ENCODE results near the gene RIPK3. TPM values are rescaled to one million over a fixed set of nuclear protein-coding genes. Genes with fewer than 3 reads are reported as not detected.
"Not testable (repeated sequence)": the region's sequence is repeated elsewhere in the genome, so short reads cannot be mapped to it uniquely, and the experiment has no call there.

RIPK3 gene
- 0.68 TPM for total RNA-seq

DNA sequence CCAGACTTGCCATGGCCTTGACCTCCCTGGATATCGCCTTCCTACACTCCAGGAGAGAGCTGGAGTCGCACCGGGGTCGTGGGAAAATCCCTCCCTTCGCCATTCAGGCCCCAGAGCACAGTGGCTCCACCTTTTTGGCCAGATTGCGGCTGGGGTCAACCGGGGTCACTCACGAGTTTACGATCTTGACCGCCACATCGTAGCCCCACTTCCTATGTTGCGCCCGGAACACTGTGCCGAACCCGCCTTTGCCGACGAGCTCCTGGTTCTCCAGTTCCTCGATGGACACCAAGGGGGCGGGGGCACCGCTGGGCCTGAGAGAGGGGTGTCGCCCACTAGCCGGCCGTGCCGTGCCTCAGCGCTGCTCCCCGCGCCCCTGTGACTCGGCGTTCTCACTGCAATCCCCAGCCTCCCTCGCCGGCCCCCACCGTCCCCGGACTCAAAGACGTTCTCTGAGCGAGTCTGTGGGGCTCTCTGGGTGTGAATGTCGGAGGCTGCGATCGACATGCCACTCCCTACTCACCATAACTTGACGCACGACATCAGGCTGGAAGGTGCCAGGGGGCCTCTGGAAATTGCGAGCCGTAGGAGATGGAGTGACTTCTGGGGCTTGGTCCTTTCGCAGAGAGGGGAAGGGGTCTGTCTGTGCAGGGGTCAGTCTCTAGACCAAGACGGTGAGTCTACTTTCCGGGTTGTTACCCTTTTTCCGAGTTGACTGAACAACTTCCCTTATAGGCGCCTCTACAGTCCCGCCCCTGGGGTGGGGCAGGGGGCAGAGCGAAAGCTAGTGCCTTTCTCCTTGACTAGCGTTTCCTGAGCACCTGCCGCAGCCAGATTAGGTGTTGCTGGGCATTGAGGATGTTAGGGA lies at the start of gene RIPK3:
Gene RIPK3, minus strand, starts transcription at position 708 of the 868 bp plus-strand sequence. Its CDS starts 165 bp downstream, at position 543.
- DNase-seq (ENCODE audit: low spot score) (peak; percentile 58), ATAC-seq (peak; percentile 27)

DNA sequence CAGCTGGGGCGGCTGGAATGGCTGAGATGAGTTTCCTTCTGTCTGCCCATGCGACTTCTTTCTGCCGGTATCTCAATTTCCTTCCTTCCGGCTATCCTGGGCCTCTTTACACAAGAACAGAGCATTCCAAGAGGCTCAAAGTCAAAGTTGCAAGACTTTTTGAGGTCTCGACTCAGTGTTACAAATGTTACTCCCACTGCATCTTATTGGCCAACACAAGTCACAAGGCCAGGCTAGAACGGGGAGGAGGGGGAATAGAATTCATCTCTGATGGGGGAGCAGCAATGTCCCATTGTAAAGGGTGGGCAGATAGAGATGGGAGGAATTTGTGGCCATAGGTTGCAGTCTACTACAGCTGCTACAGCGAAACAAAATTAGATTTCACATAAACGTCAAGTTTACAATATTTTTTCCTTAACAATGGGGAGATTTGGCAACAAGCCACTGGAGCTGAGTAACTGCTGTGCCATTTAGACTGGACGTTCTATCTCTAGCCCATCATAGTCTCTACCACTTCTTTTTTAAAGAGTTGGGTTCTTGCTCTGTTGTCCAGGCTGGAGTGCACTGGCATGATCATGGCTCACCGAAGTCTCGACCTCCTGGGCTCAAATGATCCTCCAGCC lies 49.5 kb upstream of the RIPK3 start:
- ATAC-seq = peak; percentile 7
- DNase-seq (ENCODE audit: low spot score) = no peak

DNA sequence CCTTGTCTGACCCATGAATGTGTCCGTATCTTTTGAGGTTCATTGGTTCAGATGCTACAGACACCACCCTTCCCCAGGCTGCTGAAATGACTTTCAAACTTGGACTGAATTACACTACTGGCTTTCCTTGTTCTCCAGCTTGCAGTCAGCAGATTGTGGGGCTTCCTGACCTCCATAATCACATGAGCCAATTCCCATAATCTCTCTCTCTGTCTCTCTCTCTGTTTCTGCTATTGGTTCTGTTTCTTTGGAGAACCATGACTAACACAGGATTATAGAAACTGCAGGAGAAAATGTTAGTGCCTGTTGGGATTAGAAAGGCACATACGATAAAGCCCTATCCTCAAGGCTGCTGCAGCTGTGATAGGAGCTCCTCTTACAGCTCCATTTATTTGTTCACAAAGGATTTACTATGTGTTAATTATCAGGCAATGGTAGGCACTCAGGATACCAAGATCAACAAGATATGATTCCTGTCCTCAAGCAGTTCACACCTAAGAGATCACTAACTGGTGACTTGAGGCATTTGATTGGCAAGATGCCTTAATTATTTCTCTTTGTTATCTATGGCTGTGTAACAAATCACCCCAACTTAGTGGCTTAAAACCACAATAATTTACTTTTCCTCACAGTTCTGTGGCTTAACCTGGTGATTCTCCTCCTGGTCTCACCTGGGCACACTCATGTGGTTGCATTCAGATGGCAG lies 48.8 kb upstream of the RIPK3 start:
- ATAC-seq = no peak
- no peak for DNase-seq (ENCODE audit: low spot score)

DNA sequence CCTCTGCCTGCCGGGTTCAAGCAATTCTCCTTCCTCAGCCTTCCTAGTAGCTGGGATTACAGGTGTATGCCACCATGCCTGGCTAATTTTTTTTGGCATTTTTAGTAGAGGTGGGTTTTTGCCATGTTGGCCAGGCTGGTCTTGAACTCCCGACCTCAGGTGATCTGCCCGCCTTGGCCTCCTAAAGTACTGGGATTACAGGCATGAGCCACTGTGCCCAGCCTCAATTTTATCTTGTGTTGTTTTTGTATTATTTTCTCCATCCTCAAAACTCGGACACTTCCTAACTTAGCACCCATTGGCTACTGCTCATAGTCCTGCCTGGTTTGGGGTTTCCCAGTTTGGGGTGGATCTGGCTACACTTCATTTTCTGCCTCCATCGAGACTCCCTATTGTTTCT lies 47.8 kb upstream of the RIPK3 start:
- not testable (repeated sequence) for ATAC-seq

DNA sequence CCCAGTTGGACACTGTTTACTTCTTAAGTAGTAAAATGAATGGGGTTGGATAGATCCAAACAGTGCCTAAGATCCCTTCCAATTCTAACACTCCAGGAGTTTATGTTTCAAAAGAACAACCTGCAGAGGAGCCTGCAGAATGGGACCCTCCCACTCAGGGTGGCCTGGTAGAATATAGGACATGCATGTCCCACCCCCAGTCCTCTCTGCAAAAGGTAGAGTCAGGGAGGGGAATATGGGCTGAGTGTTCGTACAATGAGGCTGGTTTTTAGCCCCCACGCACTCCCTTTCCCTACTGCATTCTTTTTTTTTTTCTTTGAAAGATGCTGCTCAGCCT lies 47.2 kb upstream of the RIPK3 start:
- DNase-seq (ENCODE audit: low spot score) (no peak), ATAC-seq (no peak)

More for the DNA sequence above, 47.8 kb upstream of the RIPK3 start:
- DNase-seq (ENCODE audit: low spot score) = not testable (repeated sequence)

DNA sequence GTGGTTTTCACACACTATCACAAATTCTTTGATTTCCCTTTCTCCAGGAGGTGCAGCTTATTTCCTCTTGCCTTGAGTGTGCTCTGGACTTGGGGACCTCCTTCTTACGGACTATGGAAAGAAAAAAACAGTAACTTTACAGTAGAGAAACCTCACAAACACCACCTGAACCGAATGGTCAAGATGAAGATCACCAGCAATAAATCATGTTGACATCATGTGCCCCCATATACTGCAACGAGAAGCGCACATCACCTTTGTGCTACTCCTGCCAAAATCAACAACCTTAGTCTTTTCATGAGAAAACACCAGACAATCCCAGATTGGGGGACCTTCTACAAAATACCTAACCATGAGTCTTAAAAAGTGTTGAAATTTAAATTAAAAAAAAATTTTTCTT lies 45.7 kb upstream of the RIPK3 start:
- DNase-seq (ENCODE audit: low spot score) (no peak), ATAC-seq (no peak)

DNA sequence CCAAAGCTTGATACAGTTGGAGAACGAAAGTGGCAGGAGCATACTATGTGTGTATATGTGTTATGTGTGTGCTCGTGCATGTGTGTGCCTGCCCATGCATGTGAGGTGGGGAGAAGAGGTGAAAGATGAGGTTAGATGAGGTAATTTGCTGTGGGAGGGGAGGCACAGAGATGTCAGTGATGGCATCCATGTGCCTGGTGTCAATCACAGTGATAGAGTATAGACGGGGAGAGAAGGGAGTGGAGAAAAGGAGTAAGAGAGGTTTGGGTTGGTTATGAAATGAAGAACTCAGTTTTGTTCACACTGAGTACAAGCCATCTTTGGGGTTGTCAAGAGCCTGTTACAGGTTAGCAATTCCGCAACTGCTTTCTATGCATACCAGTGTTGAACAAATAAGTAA lies 44.4 kb upstream of the RIPK3 start:
- DNase-seq (ENCODE audit: low spot score) = no peak
- ATAC-seq = no peak

DNA sequence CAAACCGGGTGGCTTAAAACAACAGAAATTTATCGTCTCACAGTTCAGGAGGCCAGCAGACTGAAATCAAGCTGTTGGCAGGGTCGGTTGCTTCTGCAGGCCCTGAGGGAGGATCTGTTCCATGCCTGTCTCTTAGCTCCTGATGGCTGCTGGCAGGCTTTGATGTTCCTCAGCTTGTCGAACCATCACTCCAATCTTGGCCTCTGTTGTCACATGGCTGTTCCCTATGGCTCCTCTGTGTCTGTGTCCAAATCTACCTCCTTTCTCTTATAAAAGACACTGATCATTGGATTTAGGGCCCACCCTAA lies 42.2 kb upstream of the RIPK3 start:
- no peak for DNase-seq (ENCODE audit: low spot score)

DNA sequence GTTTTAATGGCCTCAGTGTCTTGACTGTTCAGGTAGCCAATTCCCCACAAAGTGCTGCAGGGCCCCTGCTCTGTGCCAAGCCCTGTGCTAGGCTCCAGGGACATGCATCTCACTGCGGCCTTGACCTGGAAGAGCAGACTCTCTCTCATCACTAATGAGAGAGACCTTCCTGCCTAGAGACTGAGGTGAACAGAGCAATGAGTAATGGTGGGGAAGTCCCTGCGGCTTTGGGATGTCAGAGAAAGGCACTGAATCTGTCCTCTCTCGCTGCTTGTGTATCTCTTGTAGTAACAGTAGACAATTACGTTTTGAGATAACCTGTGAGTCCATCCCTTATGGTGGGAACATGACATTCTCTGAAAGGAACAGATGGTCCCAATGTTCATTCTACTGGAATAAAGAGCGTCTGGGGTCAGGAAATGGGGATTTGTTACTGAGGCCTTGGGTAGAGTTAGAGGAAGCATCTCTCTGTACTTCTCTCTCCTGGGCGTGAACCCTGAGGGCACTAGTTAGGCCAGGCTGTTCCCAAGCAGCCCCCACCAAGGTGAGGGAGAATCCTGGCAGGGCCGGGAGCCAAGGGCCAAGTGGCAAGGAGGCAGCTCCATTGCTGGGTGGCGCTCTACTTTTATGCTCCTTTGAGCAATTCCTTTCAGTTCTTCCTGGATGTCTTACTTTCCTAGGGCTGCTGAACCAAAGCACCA lies 41.7 kb upstream of the RIPK3 start:
- no peak for DNase-seq (ENCODE audit: low spot score)
- no peak for ATAC-seq

More for the DNA sequence above, 42.2 kb upstream of the RIPK3 start:
- no peak for ATAC-seq

DNA sequence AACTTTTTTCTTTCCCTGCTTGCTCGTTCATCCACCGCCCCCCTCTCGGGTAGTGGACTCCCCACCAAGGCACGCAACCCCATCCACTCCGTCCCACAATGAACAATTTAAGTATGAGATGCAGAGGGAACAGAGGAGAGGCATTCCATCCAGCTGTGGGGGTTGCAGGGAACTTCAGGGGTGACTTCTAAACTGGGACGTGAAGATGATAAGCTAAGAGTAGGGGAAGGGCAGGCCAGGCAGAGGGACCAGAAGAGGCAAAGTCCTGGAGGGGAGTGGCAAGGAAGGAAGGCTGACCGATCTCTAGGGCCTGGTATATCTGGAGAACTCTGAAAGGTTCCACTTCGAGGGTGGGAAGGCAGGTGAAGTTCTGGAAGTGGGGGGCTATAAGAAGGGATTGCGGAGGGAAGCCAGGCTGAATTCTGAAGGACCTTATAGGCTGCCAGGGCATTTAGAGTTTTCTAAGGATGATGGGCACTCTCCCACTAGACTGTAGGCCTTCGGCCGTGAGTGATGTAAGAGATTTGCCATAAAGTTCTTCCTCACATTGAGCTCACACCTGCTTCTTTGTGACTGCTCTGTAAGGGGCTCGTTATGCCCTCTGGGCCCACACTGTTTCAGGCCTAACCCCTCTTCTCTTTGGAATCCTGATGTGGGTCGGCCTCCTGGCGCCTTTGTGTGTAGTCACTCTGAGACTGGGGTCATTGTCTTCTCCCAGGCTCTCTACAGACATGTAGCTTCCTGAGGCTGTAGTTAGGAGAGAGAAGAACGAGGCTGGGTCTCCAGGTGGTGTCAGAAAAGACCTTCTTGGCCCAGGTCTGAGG lies 40.3 kb upstream of the RIPK3 start:
- no peak for ATAC-seq
- DNase-seq (ENCODE audit: low spot score) = no peak

DNA sequence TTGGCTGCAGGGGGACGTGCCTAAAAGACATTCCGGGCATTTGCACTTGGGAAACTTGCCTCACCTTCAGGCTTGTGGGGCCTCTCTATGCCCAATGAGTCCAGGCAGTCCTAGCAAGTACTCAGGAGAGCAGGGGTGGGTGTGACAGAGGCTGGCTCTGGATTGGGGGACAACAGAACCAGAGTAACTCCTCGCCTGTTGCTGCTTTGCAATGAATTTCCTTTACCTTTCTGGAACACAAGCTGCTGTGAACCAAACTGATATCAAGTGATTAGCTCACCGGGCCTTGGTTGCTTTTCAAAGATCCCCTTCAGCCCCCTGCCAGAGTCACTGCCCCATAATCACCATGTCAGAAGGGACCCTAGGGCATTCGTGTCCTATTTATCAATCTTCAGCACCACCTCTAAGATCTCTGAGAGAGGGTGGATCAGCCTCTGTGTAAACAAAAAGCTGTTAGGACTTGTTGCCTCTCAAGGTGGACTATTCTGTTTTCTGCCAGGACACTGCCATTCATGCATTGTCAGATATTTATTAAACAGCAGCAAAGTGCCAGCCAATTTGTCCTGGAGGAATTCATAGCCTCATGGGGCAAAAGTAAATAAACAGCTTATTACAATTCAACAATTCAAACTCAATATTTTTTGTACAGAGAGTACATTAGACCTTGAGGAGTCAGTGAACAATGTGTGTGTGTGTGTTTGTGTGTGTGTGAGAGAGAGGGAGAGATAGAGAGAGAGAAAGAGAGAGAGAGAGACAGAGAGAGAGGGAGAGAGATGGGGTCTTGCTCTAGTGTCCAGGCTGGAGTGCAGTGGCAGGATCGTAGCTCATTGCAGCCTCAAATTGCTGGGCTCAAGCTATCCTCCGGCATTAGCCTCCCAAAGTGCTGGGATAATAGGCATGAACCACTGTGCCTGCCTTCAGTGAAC lies 39.5 kb upstream of the RIPK3 start:
- ATAC-seq = no peak
- DNase-seq (ENCODE audit: low spot score) = no peak

DNA sequence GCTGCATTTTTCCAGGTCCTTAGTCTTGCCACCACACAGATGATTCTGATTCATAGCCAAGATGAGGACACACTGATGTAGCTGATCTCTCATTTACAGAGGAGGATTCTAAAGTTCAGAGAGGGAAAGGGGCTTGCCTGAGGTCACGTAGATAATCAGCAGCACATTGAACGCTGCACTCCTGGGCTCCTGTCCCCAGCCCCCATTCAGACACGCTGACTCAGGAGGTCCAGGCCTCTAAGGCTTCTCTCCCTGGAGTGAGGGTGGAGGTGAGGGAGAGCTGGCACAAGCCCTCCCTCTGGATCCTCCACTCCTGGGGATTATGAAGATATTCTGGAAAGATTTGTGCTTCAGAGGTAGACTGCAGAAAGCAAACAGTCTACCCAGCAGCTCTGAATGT lies 38.5 kb upstream of the RIPK3 start:
- DNase-seq (ENCODE audit: low spot score) (no peak), ATAC-seq (no peak)

DNA sequence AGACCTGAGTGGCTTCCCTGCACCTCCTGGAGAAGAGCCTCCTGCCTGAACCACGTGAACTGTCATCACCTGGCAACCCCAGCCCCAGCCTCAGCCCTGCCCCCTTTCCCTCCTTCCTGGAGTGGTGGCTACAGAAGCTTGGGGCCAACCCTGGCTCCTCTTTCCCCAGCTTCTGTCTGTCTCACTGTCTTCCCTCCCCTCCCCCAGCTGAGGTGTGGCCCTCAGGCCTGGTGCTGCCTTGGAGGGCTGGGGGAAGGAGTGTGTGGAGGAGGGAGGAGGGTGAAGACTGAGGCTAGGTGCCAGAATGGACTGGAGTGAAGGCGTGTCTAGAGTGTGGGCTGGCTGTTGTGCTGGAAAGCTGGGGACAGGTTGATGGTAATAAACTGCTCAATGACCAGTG lies 37.9 kb upstream of the RIPK3 start:
- DNase-seq (ENCODE audit: low spot score) (no peak), ATAC-seq (no peak)

DNA sequence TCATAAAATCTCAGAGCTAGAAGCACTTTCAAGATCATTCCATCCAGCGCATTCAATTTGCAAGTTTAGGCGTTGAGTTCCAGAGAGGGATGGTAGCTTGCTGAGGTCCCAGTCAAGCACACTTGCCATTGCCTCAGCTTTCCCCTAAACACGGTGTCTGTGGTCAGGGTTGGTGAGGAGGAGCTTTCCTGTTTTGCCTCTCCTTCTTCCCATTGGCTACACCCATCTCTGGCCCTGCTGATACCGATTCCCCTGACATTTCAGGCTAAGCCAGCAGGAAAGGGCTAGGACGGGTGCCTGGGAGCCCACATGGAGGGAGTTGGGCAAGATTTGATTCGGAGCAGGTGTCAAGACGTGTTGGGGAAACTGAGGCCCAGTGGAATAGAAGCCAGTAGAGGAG lies 37.3 kb upstream of the RIPK3 start:
- DNase-seq (ENCODE audit: low spot score) = no peak
- no peak for ATAC-seq

DNA sequence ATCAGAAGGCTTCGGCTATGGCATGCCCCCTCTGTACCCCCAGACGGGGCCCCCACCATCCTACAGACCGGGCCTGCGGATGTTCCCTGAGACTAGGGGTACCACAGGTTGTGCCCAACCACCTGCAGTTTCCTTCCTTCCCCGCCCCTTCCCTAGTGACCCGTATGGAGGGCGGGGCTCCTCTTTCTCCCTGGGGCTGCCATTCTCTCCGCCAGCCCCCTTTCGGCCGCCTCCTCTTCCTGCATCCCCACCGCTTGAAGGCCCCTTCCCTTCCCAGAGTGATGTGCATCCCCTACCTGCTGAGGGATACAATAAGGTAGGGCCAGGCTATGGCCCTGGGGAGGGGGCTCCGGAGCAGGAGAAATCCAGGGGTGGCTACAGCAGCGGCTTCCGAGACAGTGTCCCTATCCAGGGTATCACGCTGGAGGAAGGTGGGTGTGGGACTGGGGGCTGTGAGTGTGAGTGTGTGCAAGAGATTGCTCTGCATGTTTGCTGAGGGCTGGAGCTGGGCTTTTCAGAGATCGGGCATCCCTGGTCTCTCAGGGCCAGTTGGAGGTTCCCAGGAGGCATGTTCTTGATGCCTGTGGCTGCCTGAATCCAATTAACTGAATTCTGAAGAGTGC lies 36.8 kb upstream of the RIPK3 start:
- no peak for ATAC-seq
- DNase-seq (ENCODE audit: low spot score) = no peak

DNA sequence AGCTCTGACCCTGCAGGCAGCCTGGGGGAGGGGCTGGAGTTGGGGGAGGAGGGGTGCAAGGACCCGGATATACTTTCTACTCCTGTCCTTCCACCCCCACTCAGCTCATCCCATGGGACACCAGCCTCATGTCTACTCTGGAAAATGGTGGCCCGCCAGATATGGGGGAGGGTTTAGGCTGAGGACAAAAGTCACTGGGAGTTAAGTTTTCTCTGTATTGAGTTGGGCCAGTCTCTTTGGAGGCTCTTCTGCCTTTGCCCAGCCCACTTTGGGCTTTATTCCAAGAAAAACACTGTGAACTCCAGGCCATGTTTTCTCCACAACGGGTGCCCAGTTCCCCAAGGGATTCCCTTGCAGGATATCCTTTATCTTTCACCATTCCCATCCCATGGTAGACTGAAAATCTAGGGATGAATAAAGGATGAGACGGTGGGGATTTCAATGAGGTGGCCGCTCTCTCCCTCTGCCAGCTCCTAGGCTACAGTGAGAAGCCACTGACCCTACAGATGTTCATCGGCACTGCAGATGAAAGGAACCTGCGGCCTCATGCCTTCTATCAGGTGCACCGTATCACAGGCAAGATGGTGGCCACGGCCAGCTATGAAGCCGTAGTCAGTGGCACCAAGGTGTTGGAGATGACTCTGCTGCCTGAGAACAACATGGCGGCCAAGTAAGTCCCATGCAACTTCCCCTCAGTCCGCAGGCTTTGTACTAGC lies 33.1 kb upstream of the RIPK3 start:
- ATAC-seq (peak; percentile 33), DNase-seq (ENCODE audit: low spot score) (no peak)

DNA sequence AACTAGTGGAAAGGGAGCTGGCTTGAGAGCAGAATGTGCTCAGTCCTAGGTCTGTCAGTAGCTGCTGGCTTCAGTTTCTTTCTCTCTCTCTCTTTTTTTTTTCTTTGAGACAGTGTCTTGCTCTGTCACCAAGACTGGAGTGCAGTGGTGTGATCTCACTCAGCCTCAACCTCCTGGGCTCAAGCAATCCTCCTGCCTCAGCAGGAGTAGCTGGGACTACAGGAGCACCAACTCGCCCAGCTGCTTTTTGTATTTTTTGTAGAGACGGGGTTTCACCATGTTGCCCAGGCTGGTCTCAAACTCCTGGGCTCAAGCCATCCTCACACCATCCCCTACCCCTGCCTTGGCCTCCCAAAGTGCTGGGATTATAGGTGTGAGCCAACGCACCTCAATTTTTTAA lies 31.8 kb upstream of the RIPK3 start:
- ATAC-seq; DNase-seq (ENCODE audit: low spot score): not testable (repeated sequence)

DNA sequence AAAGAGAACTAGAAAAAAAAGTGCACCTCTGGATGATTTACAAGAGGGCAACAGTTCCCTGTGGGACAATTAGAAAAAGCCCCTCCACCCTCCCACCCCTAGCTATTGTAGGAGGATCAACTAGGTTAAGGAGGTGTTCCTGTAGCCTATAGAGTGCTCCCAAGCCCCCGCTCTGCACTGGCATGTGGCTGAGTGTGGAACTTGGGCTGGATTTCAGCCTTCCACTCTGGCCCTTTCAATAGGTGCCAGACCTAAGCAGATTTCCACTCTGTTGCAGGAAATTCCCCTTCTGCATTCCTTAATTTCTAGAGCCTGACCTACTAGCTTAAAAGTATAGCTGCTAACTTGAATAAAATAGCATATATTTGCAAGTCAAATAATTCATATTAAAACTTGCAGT lies 31.0 kb upstream of the RIPK3 start:
- DNase-seq (ENCODE audit: low spot score) = no peak

More for the DNA sequence above, 31.0 kb upstream of the RIPK3 start:
- ATAC-seq = no peak

All from left lobe of liver (tissue), 2 donors.